8988T (cell line): Measurements from ENCODE around the gene APLP1.
A peak's percentile ranks its signal among the peaks of the same experiment; 100 is the strongest.
"Not testable (repeated sequence)": the region's sequence is repeated elsewhere in the genome, so short reads cannot be mapped to it uniquely, and the experiment has no call there.

Experiments used
- DNase-seq: peaks from one replicate; pipeline ENCODE4 v3.0.0; 2011

APLP1 gene

DNA sequence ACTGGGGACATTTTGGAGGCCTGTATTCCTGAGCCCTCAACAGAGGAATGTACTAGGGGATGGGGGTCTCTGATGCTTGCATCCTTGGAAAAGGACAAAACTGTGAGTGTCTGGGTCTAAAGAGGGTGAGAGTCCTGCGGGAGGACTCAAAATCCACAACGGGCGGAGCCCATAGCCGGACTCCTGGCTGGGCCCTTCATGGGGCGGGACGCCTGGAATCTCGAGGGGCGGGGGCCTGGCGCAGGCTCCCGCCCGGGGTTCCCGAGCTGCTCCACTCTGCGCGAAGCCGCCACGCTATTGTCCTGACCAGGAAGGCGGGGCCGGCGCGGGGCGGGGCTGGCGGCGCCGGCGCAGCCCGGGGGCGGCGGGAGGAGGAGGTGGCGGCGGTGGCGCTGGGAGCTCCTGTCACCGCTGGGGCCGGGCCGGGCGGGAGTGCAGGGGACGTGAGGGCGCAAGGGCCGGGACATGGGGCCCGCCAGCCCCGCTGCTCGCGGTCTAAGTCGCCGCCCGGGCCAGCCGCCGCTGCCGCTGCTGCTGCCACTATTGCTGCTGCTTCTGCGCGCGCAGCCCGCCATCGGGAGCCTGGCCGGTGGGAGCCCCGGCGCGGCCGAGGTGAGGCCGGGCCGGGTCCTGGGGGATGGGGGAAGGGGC, at the start of gene APLP1:
TSS of gene APLP1 (plus strand) at position 403 of the 651 bp plus-strand sequence. CDS start at position 466, 63 bp downstream.
- DNase-seq, result peak; percentile 83

DNA sequence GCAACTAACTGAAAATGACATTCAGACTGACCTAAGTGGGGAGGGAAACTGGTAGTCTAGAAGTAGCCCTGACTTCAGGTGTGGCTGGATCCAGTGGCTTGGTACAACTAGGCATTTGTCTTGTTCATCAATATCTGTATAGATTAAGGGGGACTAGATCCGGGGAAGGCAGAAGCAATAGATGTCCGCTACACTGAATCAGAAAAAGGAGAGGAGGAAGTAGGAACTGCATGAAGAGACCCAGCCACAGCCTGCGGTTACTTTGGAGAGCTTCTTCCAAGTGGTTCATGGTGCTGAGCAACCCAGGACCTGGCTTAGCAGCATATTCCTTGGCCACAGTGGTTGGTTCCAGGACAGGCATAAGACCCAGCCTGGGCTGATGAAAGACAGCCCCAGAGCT, 45.8 kb upstream of the APLP1 start:
- no peak for DNase-seq

DNA sequence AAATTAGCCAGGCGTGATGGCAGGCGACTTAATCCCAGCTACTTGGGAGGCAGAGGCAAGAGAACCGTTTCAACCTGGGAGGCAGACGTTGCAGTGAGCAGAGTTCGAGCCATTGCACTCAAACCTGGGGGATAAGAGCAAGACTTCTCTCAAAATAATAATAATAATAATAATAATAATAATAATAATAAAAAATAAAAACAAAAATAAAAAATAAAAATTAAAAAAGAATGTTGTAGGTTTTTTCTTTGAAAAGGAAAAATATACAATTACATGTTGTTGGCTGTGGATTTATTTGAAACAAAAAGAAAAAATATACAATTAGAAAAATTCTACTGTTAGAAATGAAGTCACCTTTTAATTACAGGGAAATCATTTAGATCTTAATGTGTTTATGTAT, 44.2 kb upstream of the APLP1 start:
- no peak for DNase-seq

DNA sequence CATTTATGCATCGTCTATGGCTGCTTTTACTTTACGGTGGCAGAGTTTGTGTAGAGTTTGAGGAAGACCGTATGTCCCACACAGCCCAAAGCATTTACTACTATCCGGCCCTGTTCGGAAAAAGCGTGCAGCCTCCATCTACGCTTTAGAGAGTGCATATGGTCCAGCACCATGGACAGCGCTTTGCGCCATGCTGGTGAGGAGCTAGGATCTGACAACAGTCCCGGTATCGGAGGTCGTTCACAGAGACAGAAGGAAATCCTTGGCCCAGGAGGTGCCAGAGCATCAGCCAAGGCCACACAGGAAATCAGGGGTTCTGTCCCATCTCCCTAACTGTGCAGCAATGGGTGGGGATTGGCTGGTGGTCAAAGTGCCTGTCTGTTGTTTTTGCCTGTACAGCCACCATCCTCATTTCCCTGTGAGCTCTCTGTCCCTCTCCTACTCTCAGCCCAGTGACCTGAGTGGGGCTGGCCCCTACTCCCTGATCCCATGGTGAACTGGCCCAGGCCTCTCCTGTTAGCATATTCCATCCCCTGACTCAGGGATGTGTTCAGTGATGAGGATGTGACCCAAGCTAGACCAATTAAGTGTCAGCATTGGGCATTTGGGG, 39.6 kb upstream of the APLP1 start:
- DNase-seq, result no peak

- no peak for DNase-seq
Measured at GRCh38 chr19:35830986-35831385, 37.4 kb upstream of the APLP1 start.

GRCh38 chr19:35832054-35832453, 36.3 kb upstream of the APLP1 start:
- no peak for DNase-seq

DNA sequence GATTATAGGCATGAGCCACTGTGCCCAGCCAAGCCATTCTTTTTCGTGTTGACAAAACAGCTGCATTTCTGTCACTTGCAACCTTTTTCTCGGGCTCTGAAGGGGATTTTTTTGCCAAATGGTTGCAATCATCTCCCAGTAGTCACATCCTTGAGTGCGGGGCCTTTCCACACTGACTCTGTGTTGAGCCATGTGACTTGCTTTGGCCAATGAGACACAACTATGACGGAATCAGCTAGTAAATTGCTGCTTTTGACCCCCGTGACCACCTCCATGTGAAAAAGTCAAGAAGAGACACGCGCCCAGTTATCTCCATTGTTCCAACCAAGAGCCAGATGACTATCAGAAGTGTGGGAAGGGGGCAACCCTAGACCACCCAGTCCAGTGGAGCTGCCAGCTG, 34.4 kb upstream of the APLP1 start:
- no peak for DNase-seq

- DNase-seq, result not testable (repeated sequence)
Measured at GRCh38 chr19:35836096-35836495, 32.3 kb upstream of the APLP1 start.

DNA sequence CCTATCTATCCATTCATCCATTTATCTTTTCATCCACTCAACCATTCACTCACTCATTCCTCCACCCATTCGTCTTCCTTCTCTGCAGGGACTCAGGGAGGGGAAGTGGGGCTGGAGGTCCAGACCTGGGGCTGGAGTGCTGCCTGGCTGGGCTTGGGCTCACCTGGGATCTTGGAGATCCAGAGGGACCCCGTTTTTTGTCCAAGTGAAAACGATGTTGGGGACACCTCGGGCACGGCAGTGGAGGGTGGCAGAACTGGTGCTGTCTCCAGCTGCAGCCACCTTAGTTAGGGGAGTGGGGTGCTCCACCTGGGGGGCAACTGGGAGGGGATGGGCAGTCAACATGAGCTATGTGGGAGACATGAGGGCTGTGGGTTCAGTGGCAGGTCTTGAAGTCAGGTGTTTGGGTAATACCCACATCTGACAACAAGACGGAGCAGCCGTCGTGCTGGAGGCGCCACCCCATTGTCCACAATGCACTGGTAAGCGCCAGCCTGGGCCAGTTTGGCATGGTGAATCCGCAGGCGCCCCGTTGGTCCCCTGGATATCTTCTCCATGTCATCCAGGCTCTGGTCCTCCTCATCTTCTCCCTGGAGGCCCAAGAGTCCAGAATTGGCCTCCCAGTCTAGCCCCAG, 26.3 kb upstream of the APLP1 start:
- DNase-seq, result no peak

- no peak for DNase-seq
Measured at GRCh38 chr19:35842666-35843272, 25.6 kb upstream of the APLP1 start.

GRCh38 chr19:35843676-35844481, 24.5 kb upstream of the APLP1 start:
- no peak for DNase-seq

DNA sequence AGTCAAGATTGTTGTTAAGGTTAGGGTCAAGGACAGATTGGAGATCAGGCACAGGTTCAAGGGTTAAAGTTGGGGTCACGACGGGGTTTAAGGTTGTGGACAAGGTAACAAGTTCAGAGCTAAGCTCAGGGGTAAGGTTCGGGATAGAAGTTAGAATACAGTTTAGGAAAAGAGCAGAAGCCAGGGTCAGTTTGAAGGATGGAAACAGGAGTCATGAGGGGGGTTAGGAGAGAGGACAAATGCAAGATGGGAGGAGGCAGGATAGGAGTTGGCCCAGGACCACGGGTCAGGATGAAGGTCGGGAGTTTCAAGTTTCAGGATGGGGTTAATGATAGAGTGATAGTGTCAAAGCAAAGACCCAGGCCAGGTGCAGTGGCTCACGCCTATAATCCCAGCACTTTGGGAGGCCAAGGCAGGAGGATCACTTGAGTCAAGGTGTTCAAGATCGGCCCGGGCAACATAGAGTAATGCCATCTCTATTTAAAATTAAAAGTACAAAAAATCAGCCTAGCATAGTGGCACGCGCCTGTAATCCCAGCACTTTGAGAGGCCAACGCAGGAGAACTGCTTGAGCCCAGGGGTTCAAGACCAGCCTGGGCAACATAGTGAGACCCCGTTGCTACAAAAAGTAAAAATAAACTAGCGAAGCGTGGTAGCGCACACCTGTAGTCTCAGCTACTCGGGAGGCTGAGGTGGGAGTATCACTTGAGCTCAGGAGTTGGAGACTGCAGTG, 23.7 kb upstream of the APLP1 start:
- no peak for DNase-seq

DNA sequence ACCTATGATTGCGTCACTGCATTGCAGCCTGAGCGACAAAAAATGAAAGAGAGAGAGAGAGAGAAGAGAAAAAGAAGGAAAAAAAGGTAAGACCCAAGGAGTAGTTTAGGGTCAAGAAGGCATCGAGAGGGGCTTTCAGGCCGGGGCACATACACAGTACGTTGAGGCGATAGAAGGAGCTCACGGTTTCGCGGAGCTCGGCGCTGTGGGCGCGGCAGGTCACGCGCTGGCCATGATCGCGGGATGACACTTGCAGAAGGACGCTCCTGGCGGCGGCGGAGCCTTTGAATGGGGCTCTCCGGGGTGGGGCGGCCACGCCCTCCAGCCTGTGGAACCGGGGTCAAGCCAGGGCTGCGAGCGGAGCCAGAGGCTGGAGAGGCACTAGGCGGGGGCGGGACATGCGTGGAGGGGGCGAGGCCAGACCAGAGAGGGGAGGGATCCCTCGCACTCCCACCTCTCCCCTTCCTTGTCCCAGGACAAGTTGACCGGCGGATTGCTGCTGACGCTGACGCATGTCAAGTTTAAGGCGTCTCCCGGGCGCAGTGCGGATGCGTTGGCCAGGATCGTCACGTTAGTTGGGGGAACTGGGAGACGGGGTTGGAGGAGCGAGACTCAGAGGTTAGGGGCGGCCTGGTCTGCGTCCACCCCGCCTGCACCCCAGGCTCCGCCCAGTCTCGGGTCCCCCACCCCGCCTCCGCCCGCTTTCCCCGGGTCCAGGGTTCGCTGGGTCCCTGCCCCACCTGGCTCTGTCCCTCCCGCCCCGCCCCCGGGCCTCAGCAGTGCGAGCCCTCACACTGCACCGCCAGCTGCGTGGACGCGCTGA, 22.9 kb upstream of the APLP1 start:
- DNase-seq, result peak; percentile 90

- peak; percentile 84 for DNase-seq
Measured at GRCh38 chr19:35846038-35846668, 22.2 kb upstream of the APLP1 start.

- DNase-seq, result no peak
Measured at GRCh38 chr19:35847911-35848310, 20.5 kb upstream of the APLP1 start.

GRCh38 chr19:35848486-35848885, 19.9 kb upstream of the APLP1 start:
- no peak for DNase-seq

DNA sequence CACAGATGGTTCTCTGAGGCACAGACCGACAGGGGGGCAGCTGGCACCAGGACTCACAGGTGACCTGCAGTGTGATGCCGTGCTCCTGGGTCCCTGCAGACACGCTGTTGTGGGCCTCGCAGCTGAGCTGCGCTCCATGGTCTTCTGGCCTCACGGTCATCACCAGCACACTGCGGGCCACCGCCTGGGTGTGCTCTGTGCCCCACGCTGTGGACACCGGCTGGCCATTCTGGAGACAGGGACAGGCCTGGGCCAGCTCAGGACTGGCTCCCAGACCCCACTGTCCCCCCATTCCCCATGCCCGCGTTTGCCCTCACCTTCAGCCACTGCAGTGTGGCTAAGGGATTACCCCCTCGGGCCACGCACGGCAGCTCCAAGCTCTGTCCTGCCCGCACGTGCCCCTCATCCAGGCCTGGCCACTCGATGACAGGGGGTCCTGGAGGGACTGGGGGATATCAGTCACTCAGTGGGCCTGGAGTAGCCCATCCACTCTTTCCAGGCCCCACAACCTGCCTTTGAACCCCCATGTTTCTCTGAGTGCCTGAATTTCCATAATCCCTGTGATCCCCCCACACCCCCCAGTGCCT, 19.4 kb upstream of the APLP1 start:
- no peak for DNase-seq

- DNase-seq, result no peak
Measured at GRCh38 chr19:35851213-35852028, 17.0 kb upstream of the APLP1 start.

DNA sequence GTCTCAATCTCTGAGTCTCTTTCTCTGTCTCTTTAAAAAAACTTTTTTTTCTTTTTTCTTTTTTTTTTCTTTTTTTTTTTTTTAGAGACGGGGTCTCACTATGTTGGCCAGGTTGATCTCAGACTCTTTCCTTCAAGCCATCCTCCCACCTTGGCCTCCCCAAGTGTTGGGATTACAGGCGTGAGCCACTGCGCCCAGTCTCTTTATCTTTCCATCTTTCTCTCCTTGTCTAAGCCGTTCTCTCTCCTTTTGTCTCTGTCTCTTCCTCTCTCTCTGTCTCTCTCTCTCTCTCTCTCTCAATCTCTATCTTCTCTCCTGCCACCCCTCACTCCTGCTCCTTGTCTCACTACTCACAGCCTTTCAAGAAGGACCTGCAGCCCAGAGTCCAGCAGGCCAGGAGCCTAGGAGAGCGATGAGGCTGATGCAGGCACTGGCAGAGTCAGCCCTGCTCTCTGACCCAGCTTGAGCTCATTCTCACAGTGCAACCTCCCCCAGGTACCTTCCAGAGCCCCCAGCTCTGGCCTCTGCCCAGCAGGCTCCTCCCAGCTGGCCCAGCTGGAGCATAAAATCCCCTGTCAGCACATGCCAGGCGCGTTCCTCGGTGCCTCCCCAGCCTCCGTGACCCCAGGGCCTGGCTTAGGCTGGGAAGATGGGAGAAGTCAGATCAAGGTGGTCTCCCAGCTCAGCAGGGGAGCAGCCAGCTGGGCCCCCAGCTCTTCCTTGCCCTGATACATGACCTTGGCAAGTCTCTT, 16.2 kb upstream of the APLP1 start, which contains the start of gene NPHS1:
TSS of gene NPHS1 (minus strand) at position 476 of the 752 bp plus-strand sequence. CDS start 667 bp downstream, outside the sequence.
- DNase-seq, result no peak
